GM12872 (cell line): ENCODE data around the gene TAF4B.

Experiments used
- TF ChIP-seq, protein P1 (sequence below): IDR thresholded peaks from 3 replicates; pipeline ENCODE4 v1.5.1; 2011; ENCODE audit warnings: low read depth, mild to moderate bottlenecking, low read length, moderate library complexity; ENCODE audit not compliant: insufficient read depth

TAF4B gene

DNA sequence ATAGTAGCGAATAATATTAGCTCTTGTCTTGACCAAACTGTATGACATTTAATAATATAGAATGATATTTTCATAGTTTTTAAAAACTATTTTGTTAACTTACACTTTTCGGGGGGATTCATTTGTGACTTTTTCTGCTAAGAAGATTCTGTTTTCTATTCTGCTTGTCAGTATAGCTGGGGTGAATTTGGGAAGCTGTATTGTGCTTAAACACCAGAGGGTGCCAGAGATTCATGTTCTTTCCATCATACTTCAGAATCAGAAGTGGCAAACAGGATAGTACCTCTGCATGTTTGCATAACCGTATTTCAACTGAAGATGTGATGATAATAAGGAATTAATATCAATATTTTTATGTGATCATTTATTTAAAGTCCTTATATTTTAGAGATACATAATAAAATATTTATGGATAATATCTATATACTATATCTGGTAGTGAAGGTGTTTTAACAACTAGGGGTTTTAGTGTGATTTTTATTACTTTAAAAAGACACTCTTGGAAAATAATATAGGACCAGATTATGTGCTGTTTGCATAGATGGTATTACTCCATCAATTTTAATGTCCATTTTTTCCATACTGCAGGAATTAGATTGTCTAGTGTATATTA lies 81.0 kb downstream of the TAF4B start:
- TF ChIP-seq, protein P1, sequence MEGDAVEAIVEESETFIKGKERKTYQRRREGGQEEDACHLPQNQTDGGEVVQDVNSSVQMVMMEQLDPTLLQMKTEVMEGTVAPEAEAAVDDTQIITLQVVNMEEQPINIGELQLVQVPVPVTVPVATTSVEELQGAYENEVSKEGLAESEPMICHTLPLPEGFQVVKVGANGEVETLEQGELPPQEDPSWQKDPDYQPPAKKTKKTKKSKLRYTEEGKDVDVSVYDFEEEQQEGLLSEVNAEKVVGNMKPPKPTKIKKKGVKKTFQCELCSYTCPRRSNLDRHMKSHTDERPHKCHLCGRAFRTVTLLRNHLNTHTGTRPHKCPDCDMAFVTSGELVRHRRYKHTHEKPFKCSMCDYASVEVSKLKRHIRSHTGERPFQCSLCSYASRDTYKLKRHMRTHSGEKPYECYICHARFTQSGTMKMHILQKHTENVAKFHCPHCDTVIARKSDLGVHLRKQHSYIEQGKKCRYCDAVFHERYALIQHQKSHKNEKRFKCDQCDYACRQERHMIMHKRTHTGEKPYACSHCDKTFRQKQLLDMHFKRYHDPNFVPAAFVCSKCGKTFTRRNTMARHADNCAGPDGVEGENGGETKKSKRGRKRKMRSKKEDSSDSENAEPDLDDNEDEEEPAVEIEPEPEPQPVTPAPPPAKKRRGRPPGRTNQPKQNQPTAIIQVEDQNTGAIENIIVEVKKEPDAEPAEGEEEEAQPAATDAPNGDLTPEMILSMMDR, result peak; percentile 63

DNA sequence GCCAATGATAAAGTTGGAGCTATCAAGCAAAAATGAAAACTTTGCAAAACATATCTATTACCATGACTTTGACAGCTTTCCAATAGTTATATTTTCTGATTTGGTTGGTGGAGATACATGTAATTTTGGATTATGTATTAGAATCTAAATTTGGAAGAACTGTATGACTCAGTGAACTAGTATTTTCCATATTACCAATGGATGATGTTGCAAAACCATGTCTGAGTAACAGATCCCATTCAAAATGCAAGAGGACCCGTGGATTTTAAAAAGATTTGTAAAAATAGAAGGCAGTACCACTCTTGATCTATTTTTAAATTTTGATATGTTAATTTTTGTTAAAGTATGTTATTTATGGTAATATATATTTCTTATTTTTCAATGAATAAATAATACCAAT lies 83.0 kb downstream of the TAF4B start:
- TF ChIP-seq, protein P1, result no peak

DNA sequence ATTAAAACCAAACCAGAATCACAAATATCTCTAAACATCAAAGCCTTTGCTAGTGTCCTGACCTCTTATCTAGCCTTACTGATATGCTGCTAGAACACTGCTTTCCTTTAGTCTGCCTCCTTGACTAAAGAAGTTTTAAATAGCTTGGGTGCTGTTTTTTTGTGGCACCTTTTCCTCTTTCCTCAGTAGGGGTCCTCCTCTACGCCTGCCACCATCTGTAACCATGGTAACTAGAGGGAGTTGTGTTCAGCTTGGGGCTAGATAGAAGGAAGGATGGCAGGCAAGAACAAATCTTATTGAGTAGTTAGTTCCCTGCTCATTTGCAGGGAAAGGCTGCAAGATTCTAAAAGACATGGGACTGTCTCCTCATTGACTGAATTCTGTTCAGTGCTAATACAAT lies 86.0 kb downstream of the TAF4B start:
- TF ChIP-seq, protein P1, result no peak

DNA sequence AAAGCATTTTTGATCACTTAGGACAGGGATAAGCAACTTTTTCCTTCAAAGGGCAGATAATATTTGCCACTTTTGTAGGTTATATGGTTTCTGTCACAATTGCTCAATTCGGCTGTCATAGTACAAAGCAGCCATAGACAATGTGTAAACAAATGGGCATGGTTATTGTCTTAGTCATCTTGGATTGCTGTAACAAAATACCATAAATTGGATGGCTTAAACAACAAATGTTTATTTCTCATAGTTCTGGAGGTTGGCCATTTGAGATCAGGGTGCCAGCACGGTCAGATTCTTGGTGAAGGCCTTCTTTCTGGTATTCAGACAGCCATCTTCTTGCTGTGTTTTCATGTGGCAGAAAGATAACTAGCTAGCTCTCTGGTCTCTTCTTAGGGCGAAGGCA lies 91.2 kb downstream of the TAF4B start:
- TF ChIP-seq, protein P1, result no peak

- TF ChIP-seq, protein P1, result no peak
Observed at GRCh38 chr18:26320686-26321085, 94.4 kb downstream of the TAF4B start.

- TF ChIP-seq, protein P1, result no peak
Observed at GRCh38 chr18:26322890-26323653, 96.8 kb downstream of the TAF4B start.

DNA sequence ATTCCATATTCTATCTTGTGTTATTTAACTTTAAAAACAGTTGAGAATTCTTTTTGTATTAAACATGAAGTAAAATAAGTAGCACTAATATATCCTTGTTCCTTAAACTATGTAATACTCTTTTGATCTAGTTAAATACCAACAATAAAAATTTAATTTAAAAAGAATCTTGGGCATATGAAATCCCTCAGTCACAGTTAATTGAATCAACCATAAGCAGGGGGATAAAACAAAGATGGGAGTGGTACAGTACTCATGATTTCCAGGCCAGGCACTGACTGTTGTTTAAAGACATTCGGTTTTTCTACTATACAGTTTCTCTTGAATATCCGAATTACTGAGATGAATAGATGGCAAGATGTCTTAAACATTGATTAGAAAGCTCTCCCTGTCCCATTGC lies 99.5 kb downstream of the TAF4B start:
- TF ChIP-seq, protein P1, result no peak
